Activated naive CD8-positive, alpha-beta T cell treated with anti-CD3 and anti-CD28 coated beads for 36 hours (primary cell): ENCODE measurements around the gene KRT7. TPM values are rescaled to one million over a fixed set of nuclear protein-coding genes. Genes with fewer than 3 reads are reported as not detected.

Experiments used
- DNase-seq: peaks from one replicate; pipeline ENCODE4 v3.0.0; 2021
- H3K27ac Mint-ChIP-seq: one replicate; pipeline ENCODE4 v1.8.0; 2022; ENCODE audit warnings: mild to moderate bottlenecking, moderate library complexity, mixed read lengths
- H3K27me3 Mint-ChIP-seq: one replicate; pipeline ENCODE4 v1.8.0; 2022; ENCODE audit warnings: mild to moderate bottlenecking, mixed read lengths
- H3K36me3 Mint-ChIP-seq: one replicate; pipeline ENCODE4 v1.8.0; 2021; ENCODE audit warnings: mild to moderate bottlenecking, mixed read lengths
- H3K4me1 Mint-ChIP-seq: one replicate; pipeline ENCODE4 v1.8.0; 2021; ENCODE audit warnings: mixed read lengths
- H3K4me3 Mint-ChIP-seq: one replicate; pipeline ENCODE4 v1.8.0; 2022; ENCODE audit warnings: mild to moderate bottlenecking, moderate library complexity, mixed read lengths
- H3K9me3 Mint-ChIP-seq: one replicate; pipeline ENCODE4 v1.8.0; 2022; ENCODE audit warnings: mixed read lengths
- total RNA-seq, 2 experiments: library from RNA; stranded (reverse); gene quantifications; one replicate each; pipeline ENCODE4 v1.2.3, GENCODE V29; 2021

Gene KRT7
- total RNA-seq, 2 experiments from 2014 or later: 2.4 to 6.5 TPM

- no peak overlapping the region for H3K27ac Mint-ChIP-seq
- no peak for DNase-seq
Observed at GRCh38 chr12:52205612-52206303, 27.3 kb upstream of the KRT7 start.

GRCh38 chr12:52206304-52207040 lies 26.6 kb upstream of the KRT7 start:
- H3K27me3 Mint-ChIP-seq: peaks cover 10% of the 10 kb centered on the region
- no peak for DNase-seq
- H3K4me3 Mint-ChIP-seq: no peak overlapping the region
- H3K4me1 Mint-ChIP-seq: peaks cover 7% of the 10 kb centered on the region
- H3K27ac Mint-ChIP-seq: no peak overlapping the region
- no peaks in the 10 kb centered on the region for H3K9me3 Mint-ChIP-seq
- no peaks in the 10 kb centered on the region for H3K36me3 Mint-ChIP-seq

More at GRCh38 chr12:52205612-52206303, 27.3 kb upstream of the KRT7 start:
- H3K9me3 Mint-ChIP-seq: no peaks in the 10 kb centered on the region
- H3K4me1 Mint-ChIP-seq: peaks cover 7% of the 10 kb centered on the region
- no peaks in the 10 kb centered on the region for H3K36me3 Mint-ChIP-seq
- H3K4me3 Mint-ChIP-seq: no peak overlapping the region
- peaks cover 13% of the 10 kb centered on the region for H3K27me3 Mint-ChIP-seq

GRCh38 chr12:52207106-52207505 lies 25.9 kb upstream of the KRT7 start:
- Mint-ChIP-seq H3K36me3 (no peaks in the 10 kb centered on the region), H3K27ac (no peak overlapping the region), H3K4me3 (no peak overlapping the region), H3K9me3 (no peaks in the 10 kb centered on the region), H3K4me1 (peaks cover 7% of the 10 kb centered on the region), H3K27me3 (peaks cover 9% of the 10 kb centered on the region)
- DNase-seq: no peak

GRCh38 chr12:52207895-52208294 lies 25.1 kb upstream of the KRT7 start:
- Mint-ChIP-seq H3K27me3 (peaks cover 8% of the 10 kb centered on the region), H3K9me3 (no peaks in the 10 kb centered on the region), H3K36me3 (no peaks in the 10 kb centered on the region), H3K4me3 (no peak overlapping the region), H3K27ac (no peak overlapping the region), H3K4me1 (peaks cover 4% of the 10 kb centered on the region)
- no peak for DNase-seq

- H3K36me3 Mint-ChIP-seq: no peaks in the 10 kb centered on the region
- no peak overlapping the region for H3K4me3 Mint-ChIP-seq
- H3K27ac Mint-ChIP-seq: no peak overlapping the region
- H3K4me1 Mint-ChIP-seq: no peaks in the 10 kb centered on the region
- no peak for DNase-seq
- H3K9me3 Mint-ChIP-seq: no peaks in the 10 kb centered on the region
- peaks cover 6% of the 10 kb centered on the region for H3K27me3 Mint-ChIP-seq
Observed at GRCh38 chr12:52208424-52209165, 24.4 kb upstream of the KRT7 start.

- Mint-ChIP-seq H3K36me3 (no peaks in the 10 kb centered on the region), H3K4me3 (no peak overlapping the region), H3K27me3 (peaks cover 7% of the 10 kb centered on the region), H3K9me3 (no peaks in the 10 kb centered on the region), H3K4me1 (no peaks in the 10 kb centered on the region), H3K27ac (no peak overlapping the region)
- DNase-seq: no peak
Observed at GRCh38 chr12:52209321-52209720, 23.7 kb upstream of the KRT7 start.

GRCh38 chr12:52210186-52210924 lies 22.7 kb upstream of the KRT7 start:
- Mint-ChIP-seq H3K4me1 (no peaks in the 10 kb centered on the region), H3K27me3 (peaks cover 7% of the 10 kb centered on the region), H3K4me3 (no peak overlapping the region), H3K9me3 (no peaks in the 10 kb centered on the region), H3K27ac (no peak overlapping the region), H3K36me3 (no peaks in the 10 kb centered on the region)
- DNase-seq: no peak

GRCh38 chr12:52210925-52211650 lies 22.0 kb upstream of the KRT7 start:
- Mint-ChIP-seq H3K36me3 (no peaks in the 10 kb centered on the region), H3K9me3 (no peaks in the 10 kb centered on the region), H3K27me3 (peaks cover 7% of the 10 kb centered on the region), H3K4me1 (no peaks in the 10 kb centered on the region), H3K27ac (no peak overlapping the region), H3K4me3 (no peak overlapping the region)
- DNase-seq: no peak

GRCh38 chr12:52211716-52212585 lies 21.1 kb upstream of the KRT7 start:
- no peak overlapping the region for H3K27ac Mint-ChIP-seq
- no peak for DNase-seq
- peaks cover 7% of the 10 kb centered on the region for H3K27me3 Mint-ChIP-seq

GRCh38 chr12:52212701-52213563 lies 20.1 kb upstream of the KRT7 start:
- no peak overlapping the region for H3K27ac Mint-ChIP-seq
- H3K27me3 Mint-ChIP-seq: peaks cover 7% of the 10 kb centered on the region
- DNase-seq: no peak
- H3K4me1 Mint-ChIP-seq: no peaks in the 10 kb centered on the region
- H3K36me3 Mint-ChIP-seq: no peaks in the 10 kb centered on the region
- H3K9me3 Mint-ChIP-seq: no peaks in the 10 kb centered on the region
- H3K4me3 Mint-ChIP-seq: no peak overlapping the region

More at GRCh38 chr12:52211716-52212585, 21.1 kb upstream of the KRT7 start:
- Mint-ChIP-seq H3K4me1 (no peaks in the 10 kb centered on the region), H3K4me3 (no peak overlapping the region), H3K9me3 (no peaks in the 10 kb centered on the region), H3K36me3 (no peaks in the 10 kb centered on the region)

GRCh38 chr12:52213564-52214420 lies 19.3 kb upstream of the KRT7 start:
- Mint-ChIP-seq H3K27me3 (peaks cover 7% of the 10 kb centered on the region), H3K4me1 (no peaks in the 10 kb centered on the region), H3K9me3 (no peaks in the 10 kb centered on the region), H3K36me3 (no peaks in the 10 kb centered on the region), H3K27ac (no peak overlapping the region), H3K4me3 (no peak overlapping the region)
- peak; percentile 57 for DNase-seq

GRCh38 chr12:52214421-52214802 lies 18.6 kb upstream of the KRT7 start:
- DNase-seq: peak; percentile 17
- Mint-ChIP-seq H3K27me3 (peaks cover 5% of the 10 kb centered on the region), H3K4me1 (no peaks in the 10 kb centered on the region), H3K36me3 (no peaks in the 10 kb centered on the region), H3K27ac (no peak overlapping the region), H3K9me3 (no peaks in the 10 kb centered on the region), H3K4me3 (no peak overlapping the region)
